Activated T-cell treated with anti-CD3 and anti-CD28 coated beads, Interleukin-2, amount 50 U/mL, for 48 hours (primary cell): Measurements from ENCODE around the gene GORASP2.

Experiments used
- DNase-seq, 2 experiments: peaks; one replicate each; pipeline ENCODE4 v3.0.0-alpha.2; 2020

GORASP2 gene

DNA sequence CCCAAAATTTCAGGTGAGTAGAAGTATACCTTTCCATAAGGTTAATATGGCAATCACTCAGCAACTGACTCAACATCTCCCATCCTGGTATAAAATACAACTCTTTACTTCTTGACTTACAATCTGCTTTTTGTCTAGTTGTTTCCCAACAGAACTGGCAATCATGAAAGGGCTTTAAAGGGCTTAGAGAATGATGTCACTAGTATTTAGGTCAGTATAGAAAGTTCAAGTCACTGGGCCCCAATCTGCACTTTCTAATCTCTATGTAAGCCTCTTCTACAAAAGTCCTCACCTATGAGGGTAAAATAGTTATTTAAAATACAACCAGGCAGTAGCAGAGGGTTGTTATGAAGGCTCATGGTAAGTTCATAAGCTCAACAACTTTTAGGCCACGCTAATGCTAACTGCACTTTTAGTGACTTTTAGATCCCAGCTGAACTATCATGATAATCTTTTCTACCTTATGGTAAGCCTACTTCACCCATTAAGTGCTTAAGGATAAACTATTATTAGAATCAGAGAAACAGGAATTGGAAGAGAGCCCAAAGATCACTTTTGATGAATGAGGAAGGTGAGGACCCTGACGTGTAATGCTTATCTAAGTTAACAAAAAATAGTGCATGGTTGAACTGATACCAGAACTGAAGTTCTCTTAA, 79.6 kb downstream of the GORASP2 start:
- no peak for DNase-seq

DNA sequence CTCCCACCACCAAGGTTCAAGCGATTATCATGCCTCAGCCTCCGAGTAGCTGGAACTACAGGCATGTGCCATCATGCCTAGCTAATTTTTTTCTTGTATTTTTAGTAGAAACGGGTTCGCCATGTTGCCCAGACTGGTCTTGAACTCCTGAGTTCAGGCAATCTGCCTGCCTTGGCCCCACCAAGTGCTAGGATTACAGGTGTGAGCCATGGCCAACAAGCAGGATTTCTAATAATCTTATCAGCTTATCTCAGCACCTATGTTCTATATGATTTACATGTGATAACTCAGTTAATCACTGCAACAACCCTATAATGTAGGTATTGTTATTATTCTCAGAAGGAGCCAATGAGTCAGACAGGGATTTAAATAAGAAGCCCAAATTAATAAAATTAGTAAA, 80.3 kb downstream of the GORASP2 start:
- no peak for DNase-seq

DNA sequence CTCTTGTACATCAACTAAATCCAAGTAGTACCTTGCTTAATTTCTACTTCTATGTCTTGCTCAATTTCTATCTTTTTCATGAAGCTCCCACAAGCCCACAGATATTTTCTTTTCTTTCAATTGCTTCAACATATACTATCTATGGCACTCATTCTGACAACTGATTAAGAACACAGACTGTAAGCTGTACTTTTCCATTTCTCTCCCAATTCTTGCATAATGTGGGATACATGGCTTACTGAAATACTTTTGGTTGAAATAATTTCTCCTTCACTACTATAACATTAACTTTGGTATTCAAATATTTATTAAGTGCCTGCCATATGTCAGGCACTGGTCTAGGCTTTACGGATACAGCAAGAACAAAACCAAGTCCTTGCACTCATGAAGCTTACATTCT, 84.8 kb downstream of the GORASP2 start:
- no peak for DNase-seq

DNA sequence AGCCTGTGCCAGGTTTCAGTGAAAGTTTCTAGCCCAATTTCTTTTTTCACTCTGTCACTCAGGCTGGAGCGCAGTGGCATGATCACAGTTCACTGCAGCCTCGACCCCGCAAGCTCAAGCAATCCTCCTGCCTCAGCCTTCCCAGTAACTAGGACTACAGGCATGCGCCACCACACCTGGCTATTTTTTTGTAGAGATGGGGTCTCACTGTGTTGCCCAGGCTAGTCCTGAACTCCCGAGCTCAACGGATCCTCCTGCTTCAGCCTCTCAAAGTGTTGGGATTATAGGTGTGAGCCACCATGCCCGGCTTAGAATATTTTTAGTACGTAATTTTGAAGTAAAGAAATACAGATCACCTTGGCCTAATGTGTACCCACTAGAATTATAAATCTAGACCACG, 87.1 kb downstream of the GORASP2 start:
- no peak for DNase-seq
